PC-3 (cell line): ENCODE measurements around the gene OR1F1.

ENCODE experiments used
- CTCF ChIP-seq: fragments of 300-600 bp; sonication (generic); conservative IDR thresholded peaks from 2 replicates; pipeline ENCODE4 v1.5.1; 2017; ENCODE audit warnings: antibody characterized with exemption, low read depth, mild to moderate bottlenecking, low read length
- EZH2 ChIP-seq: fragments of 300-600 bp; sonication (generic); IDR thresholded peaks from one replicate; pipeline ENCODE4 v1.6.1; 2017; ENCODE audit warnings: antibody characterized with exemption, mild to moderate bottlenecking, low read length; ENCODE audit not compliant: unreplicated experiment

DNA sequence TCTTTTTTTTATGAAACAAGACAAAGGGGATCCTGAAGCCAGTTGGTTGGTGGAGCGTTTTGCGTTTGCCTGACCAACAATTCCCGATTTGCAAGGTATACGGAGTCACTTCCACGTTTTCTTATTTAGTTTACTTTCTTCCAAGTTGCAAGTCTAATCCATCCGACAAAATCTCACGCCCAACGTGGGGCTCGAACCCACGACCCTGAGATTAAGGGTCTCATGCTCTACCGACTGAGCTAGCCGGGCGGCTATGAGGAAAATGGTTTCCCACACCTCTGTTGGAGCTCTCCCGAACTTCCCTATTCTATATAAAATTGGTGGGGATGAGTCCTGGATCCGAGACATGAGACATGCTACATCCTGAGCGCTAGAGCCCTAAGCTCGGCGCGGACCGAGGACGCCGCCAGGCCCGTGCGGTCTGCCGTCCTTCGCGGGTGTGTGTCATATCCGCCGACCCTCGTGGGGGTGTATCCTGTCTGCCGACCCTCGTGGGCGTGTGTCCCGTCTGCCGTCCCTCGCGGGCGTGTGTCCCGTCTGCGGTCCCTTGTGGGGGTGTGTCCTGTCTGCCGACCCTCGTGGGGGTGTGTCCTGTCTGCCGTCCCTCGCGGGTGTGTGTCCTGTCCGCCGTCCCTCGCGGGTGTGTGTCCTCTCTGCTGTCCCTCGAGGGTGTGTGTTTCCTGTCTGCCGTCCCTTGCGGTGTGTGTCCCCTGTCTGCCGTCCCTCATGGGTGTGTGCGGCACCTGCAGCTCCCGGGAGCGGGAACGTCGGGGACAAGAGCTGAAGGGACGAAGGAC lies 30.6 kb upstream of the OR1F1 start:
- no peak for TF ChIP-seq CTCF
- no peak for TF ChIP-seq EZH2
